Measurements from ENCODE around the gene SPSB1. TPM values are rescaled to one million over a fixed set of nuclear protein-coding genes. Genes with fewer than 3 reads are reported as not detected.
"Not testable (repeated sequence)": the region's sequence is repeated elsewhere in the genome, so short reads cannot be mapped to it uniquely, and the experiment has no call there.

SPSB1 gene
- total RNA-seq, 6 experiments from 2014 or later, result 5.9 to 10.4 (median 8.6) TPM

DNA sequence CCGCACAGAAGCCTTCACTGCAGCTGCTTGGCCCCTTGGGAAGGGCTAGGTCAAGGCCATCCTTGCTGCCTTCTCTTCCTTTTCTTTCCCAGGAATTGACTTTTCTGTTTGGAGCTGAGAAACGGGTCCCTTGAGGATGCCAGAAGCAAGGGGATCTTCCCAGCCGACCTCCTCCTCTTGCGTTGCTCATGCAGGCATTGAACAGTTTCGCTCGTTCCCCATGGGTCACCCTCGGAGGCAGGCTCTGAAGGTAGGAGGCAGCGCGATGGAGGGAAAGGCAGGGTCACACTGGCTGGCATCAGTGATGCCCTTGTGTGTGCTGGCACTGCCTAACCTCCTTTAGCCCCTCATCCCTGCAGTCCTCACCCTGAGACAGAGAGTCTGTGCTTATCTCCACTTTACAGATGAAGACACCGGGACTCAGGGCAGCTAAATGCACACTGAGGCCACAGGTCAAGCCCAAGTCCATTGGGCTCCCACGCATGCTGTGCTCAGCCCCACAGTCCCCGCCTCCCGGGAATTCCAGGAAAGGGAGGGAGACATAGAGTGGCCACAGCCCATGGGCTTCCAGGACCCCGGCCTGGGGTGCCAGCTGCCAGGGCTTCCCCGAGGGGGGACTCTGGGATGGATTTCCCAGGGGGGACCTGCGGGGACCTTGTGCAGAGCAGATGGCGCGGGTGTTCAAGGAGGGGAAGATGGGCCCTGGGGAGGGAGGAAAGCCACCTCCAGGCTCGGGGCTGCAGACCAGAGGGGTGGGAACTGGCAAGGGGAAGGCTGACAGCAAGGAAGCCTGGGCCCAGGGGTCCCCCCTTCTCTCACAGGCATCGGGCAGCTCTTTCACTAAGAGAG is 90.2 kb downstream of the SPSB1 start:
- TF ChIP-seq, protein P1, sequence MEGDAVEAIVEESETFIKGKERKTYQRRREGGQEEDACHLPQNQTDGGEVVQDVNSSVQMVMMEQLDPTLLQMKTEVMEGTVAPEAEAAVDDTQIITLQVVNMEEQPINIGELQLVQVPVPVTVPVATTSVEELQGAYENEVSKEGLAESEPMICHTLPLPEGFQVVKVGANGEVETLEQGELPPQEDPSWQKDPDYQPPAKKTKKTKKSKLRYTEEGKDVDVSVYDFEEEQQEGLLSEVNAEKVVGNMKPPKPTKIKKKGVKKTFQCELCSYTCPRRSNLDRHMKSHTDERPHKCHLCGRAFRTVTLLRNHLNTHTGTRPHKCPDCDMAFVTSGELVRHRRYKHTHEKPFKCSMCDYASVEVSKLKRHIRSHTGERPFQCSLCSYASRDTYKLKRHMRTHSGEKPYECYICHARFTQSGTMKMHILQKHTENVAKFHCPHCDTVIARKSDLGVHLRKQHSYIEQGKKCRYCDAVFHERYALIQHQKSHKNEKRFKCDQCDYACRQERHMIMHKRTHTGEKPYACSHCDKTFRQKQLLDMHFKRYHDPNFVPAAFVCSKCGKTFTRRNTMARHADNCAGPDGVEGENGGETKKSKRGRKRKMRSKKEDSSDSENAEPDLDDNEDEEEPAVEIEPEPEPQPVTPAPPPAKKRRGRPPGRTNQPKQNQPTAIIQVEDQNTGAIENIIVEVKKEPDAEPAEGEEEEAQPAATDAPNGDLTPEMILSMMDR (IDR thresholded peaks at IDR 0.05), result no peak
- no peak overlapping the region for H3K27ac Mint-ChIP-seq
- H3K27me3 Mint-ChIP-seq (ENCODE audit: insufficient read depth), result peaks cover 13% of the 10 kb centered on the region
- H3K36me3 Mint-ChIP-seq (ENCODE audit: low read depth), result no peaks in the 10 kb centered on the region
- H3K4me1 Mint-ChIP-seq (ENCODE audit: low read depth), result peaks cover 7% of the 10 kb centered on the region
- no peak for DNase-seq
- H3K4me3 Mint-ChIP-seq, result no peak overlapping the region
- no peaks in the 10 kb centered on the region for H3K9me3 Mint-ChIP-seq

DNA sequence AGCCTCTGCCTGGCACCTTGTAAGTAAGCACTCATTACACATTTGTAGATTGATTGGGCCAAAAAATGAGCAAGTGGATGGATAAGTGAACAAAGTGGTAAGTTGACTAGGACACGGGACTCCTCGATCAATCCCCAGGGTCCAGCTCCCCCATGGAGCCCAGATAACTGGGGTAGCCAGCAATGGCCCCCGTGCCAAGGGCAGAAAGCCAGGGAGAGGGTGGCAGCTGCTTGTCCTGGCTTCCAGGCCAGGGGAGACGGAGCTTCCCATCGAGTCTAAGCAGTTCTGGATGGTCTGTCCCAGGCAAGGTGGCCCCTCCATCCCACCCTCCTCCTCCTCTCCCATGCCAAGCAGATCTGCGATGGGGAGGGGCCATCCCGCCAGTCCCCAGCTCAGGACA is 91.4 kb downstream of the SPSB1 start:
- TF ChIP-seq, protein P1 (IDR thresholded peaks at IDR 0.05), result no peak
- Mint-ChIP-seq H3K27me3 (ENCODE audit: insufficient read depth) (peaks cover 15% of the 10 kb centered on the region), H3K36me3 (ENCODE audit: low read depth) (no peaks in the 10 kb centered on the region), H3K4me3 (no peak overlapping the region), H3K27ac (no peak overlapping the region), H3K9me3 (no peaks in the 10 kb centered on the region), H3K4me1 (ENCODE audit: low read depth) (peaks cover 15% of the 10 kb centered on the region)
- DNase-seq, result no peak

DNA sequence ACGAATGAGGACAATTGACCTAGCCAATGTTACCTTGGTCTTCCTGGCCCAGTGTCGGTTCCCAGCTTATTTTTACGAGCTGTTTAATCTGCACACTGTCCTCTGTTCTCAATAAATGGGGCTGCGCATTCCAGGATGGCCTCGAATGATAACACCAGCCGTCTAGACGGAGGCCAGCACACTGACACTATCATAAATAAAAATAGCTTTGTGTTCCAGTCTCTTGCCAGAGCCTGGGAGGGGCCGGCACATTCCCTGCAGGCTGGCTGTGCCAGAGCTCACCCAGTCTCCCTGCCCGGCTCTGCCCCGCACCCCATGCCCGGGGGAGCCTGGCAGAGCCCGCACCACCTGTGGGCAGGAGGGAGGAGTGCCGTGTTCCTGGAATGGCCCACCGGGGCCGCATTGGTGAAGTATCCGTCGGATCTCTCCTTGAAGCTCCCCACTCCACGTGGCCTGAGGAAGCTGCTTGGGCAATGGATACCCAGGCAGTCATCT is 92.1 kb downstream of the SPSB1 start:
- no peaks in the 10 kb centered on the region for H3K36me3 Mint-ChIP-seq (ENCODE audit: low read depth)
- peaks cover 15% of the 10 kb centered on the region for H3K4me1 Mint-ChIP-seq (ENCODE audit: low read depth)
- no peak overlapping the region for H3K27ac Mint-ChIP-seq
- DNase-seq, result no peak
- no peaks in the 10 kb centered on the region for H3K9me3 Mint-ChIP-seq
- TF ChIP-seq, protein P1 (IDR thresholded peaks at IDR 0.05), result no peak
- no peak overlapping the region for H3K4me3 Mint-ChIP-seq
- peaks cover 16% of the 10 kb centered on the region for H3K27me3 Mint-ChIP-seq (ENCODE audit: insufficient read depth)

DNA sequence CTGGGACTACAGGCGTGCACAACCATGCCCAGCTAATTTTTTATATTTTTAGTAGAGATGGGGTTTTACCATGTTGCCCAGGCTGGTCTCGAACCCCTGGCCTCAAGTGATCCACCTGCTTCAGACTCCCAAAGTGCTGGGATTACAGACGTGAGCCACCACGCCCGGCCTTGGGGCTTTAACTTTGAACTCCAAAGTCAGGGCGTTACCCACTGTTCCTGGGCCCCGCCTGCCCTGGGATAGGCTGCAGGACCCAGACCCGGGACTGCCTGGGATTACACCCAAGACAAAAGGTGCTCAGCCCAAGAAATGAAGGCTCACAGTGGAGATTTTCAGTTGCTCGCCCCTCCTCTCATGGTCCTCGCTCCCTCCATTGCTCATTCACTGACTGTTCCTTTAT is 92.7 kb downstream of the SPSB1 start:
- not testable (repeated sequence) for H3K9me3 Mint-ChIP-seq; H3K27ac Mint-ChIP-seq; DNase-seq; H3K36me3 Mint-ChIP-seq (ENCODE audit: low read depth); H3K4me3 Mint-ChIP-seq
- Mint-ChIP-seq H3K27me3 (ENCODE audit: insufficient read depth) (peaks cover 15% of the 10 kb centered on the region), H3K4me1 (ENCODE audit: low read depth) (peaks cover 15% of the 10 kb centered on the region)

DNA sequence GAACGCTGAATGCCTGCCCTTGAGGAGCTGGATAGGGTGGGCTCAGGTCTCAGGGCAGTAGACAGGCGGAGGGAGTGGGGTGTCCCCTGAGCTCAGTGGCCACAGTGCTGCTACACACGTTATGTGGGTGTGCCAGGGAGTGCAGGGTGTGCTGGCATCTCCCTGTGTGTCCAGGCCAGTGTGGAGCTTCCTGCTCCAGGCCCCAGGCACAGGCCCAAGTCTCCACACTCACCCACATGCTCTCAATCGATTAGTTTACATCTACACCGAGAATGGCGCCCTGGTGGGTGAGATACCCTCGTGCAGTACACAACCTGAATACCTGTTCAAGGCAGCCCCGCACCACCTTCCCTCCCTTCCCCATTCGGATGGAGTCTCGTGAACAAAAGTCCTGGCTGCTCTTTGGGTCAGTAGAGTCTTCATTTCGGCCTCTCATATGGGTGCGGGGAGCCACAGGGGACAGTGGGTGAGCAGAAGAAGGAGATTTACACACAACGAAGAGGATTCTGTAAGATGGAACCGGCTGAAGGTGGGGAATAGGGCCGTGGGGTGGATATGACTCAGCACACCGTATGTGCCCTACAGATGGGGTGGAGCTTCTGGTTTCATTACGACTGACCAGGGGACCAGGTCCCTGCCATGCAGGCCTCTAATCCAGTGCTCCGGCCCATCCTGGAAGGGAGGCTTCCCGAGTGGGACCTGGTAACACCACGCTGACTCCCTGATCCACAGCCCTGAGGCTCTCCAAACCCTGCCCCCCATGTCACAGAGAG is 93.3 kb downstream of the SPSB1 start:
- no peak for DNase-seq
- Mint-ChIP-seq H3K4me3 (no peak overlapping the region), H3K27ac (no peak overlapping the region; the same call in 1 of the 2 replicates), H3K27me3 (ENCODE audit: insufficient read depth) (peaks cover 16% of the 10 kb centered on the region), H3K9me3 (no peaks in the 10 kb centered on the region), H3K4me1 (ENCODE audit: low read depth) (peaks cover 15% of the 10 kb centered on the region), H3K36me3 (ENCODE audit: low read depth) (no peaks in the 10 kb centered on the region)
- TF ChIP-seq, protein P1 (IDR thresholded peaks at IDR 0.05), result no peak

Data from HFFc6 (cell line).